H1 (cell line): ENCODE measurements around the gene RBM18. TPM values are rescaled to one million over a fixed set of nuclear protein-coding genes. Genes with fewer than 3 reads are reported as not detected.

ENCODE experiments used
- CTCF ChIA-PET: fragments of 300-600 bp; sonication (Branson Sonifier 250); formaldehyde crosslinking; loops from one replicate; lab custom pipeline; 2021; ENCODE audit not compliant: partially characterized antibody; lab: Charles Lee
- POLR2A ChIA-PET: fragments of 300-600 bp; sonication (Branson Sonifier 250); formaldehyde crosslinking; loops from one replicate; lab custom pipeline; 2021; ENCODE audit warnings: inconsistent platforms; ENCODE audit not compliant: partially characterized antibody; lab: Charles Lee
- DNase-seq, 2 experiments: peaks; one replicate each; pipeline versions ENCODE4 v3.0.0 to v3.0.0-alpha.2; 2010 to 2022; ENCODE audit warnings: low spot score in 2 of 2, low read depth in 1 of 2, mixed read lengths in 1 of 2
- FAIRE-seq: peaks from 2 replicates; lab custom pipeline; 2011; peaks lifted over from hg19 to GRCh38; lab: Jason Lieb, UNC
- H2AFZ ChIP-seq: 2 replicates; pipeline ENCODE4 v1.8.1; 2012; ENCODE audit warnings: low read length, inconsistent platforms
- H2AK5ac ChIP-seq: 2 replicates; pipeline ENCODE4 v1.6.1; 2013; ENCODE audit warnings: low read depth, low read length
- H2BK120ac ChIP-seq: replicated peaks from 2 replicates; pipeline ENCODE3; 2013; ENCODE audit warnings: low read depth, low read length, inconsistent platforms
- H2BK12ac ChIP-seq: 2 replicates; pipeline ENCODE4 v1.6.1; 2013; ENCODE audit warnings: low read depth, low read length
- H2BK15ac ChIP-seq: 2 replicates; pipeline ENCODE4 v1.6.1; 2013; ENCODE audit warnings: low read length
- H2BK20ac ChIP-seq: 2 replicates; pipeline ENCODE4 v1.6.1; 2013; ENCODE audit warnings: low read length
- H2BK5ac ChIP-seq: 2 replicates; pipeline ENCODE4 v1.6.1; 2013; ENCODE audit warnings: low read depth, low read length
- H3K14ac ChIP-seq: 2 replicates; pipeline ENCODE4 v1.6.1; 2013; ENCODE audit warnings: inconsistent platforms; ENCODE audit not compliant: insufficient read length
- H3K18ac ChIP-seq: 2 replicates; pipeline ENCODE4 v1.6.1; 2013; ENCODE audit warnings: low read length; ENCODE audit errors: extremely low read depth
- H3K23ac ChIP-seq: 2 replicates; pipeline ENCODE4 v1.6.1; 2013; ENCODE audit warnings: inconsistent platforms; ENCODE audit not compliant: insufficient read length
- H3K23me2 ChIP-seq: 2 replicates; pipeline ENCODE4 v1.6.1; 2013; ENCODE audit warnings: low read depth, low read length
- H3K27ac ChIP-seq: 2 replicates; pipeline ENCODE4 v1.6.1; 2011; ENCODE audit warnings: low read depth, low read length, inconsistent platforms
- H3K27me3 ChIP-seq, 4 experiments: replicated peaks in 1 of 4; 1 replicate in 1 of 4; 2 replicates in 3 of 4; pipeline versions ENCODE4 v1.6.1 to v1.8.1; 2011 to 2013; ENCODE audit warnings: low read length in 3 of 4, mild to moderate bottlenecking in 3 of 4, inconsistent platforms in 2 of 4, mixed read lengths in 2 of 4, moderate library complexity in 1 of 4; ENCODE audit not compliant: control insufficient read depth in 3 of 4, insufficient read depth in 3 of 4; ENCODE audit errors: extremely low read depth in 1 of 4
- H3K36me3 ChIP-seq, 4 experiments: 2 replicates each; pipeline versions ENCODE4 v1.6.1 to v1.8.1; 2011 to 2013; ENCODE audit warnings: mild to moderate bottlenecking in 4 of 4, low read length in 3 of 4, moderate library complexity in 2 of 4, control low read depth in 1 of 4, inconsistent platforms in 1 of 4; ENCODE audit not compliant: insufficient read depth in 4 of 4, control insufficient read depth in 2 of 4
- H3K4ac ChIP-seq: replicated peaks from 2 replicates; pipeline ENCODE3; 2013; ENCODE audit warnings: low read length, low read depth, mixed read lengths, inconsistent platforms; ENCODE audit not compliant: insufficient read length
- H3K4me1 ChIP-seq, 4 experiments: replicated peaks in 1 of 4; 1 replicate in 1 of 4; 2 replicates in 3 of 4; pipeline versions ENCODE4 v1.6.1 to v1.8.1; 2011 to 2013; ENCODE audit warnings: low read length in 3 of 4, inconsistent platforms in 2 of 4, mixed read lengths in 1 of 4; ENCODE audit not compliant: insufficient read depth in 4 of 4, control insufficient read depth in 3 of 4
- H3K4me2 ChIP-seq, 2 experiments: 2 replicates each; pipeline versions ENCODE4 v1.6.1 to v1.8.1; 2011 to 2013; ENCODE audit warnings: low read depth in 2 of 2, low read length in 2 of 2, control low read depth in 1 of 2, inconsistent platforms in 1 of 2, mild to moderate bottlenecking in 1 of 2; ENCODE audit not compliant: insufficient read depth in 1 of 2
- H3K4me3 ChIP-seq, 4 experiments: fragments of 200-600, 300-600 bp in 1 of 4; sonication (generic), shearing (Covaris generic), sonication (Bioruptor Twin) in 1 of 4; 2 replicates each; pipeline versions ENCODE4 v1.5.1 to v1.8.1; 2011 to 2016; ENCODE audit warnings: low read length in 4 of 4, low read depth in 3 of 4, control low read depth in 2 of 4, inconsistent platforms in 2 of 4, mild to moderate bottlenecking in 2 of 4, mixed read lengths in 1 of 4, moderate library complexity in 1 of 4; ENCODE audit not compliant: insufficient read depth in 2 of 4; ENCODE audit errors: extremely low read depth in 1 of 4
- H3K56ac ChIP-seq: replicated peaks from 2 replicates; pipeline ENCODE3; 2013; ENCODE audit warnings: low read depth, mild to moderate bottlenecking, mixed read lengths, low read length, inconsistent platforms; ENCODE audit not compliant: insufficient read length
- H3K79me1 ChIP-seq: 2 replicates; pipeline ENCODE4 v1.6.1; 2013; ENCODE audit warnings: low read depth, low read length, control low read depth
- H3K79me2 ChIP-seq, 2 experiments: 2 replicates each; pipeline versions ENCODE4 v1.6.1 to v1.8.1; 2012 to 2013; ENCODE audit warnings: low read length in 2 of 2, mild to moderate bottlenecking in 2 of 2, inconsistent platforms in 1 of 2; ENCODE audit not compliant: insufficient read depth in 2 of 2, control insufficient read depth in 1 of 2
- H3K9ac ChIP-seq, 4 experiments: replicated peaks in 1 of 4; 1 replicate in 1 of 4; 2 replicates in 3 of 4; pipeline versions ENCODE4 v1.6.1 to v1.8.1; 2011 to 2013; ENCODE audit warnings: low read depth in 3 of 4, low read length in 3 of 4, control low read depth in 2 of 4, mild to moderate bottlenecking in 2 of 4, moderate library complexity in 2 of 4, inconsistent platforms in 1 of 4; ENCODE audit errors: extremely low read depth in 1 of 4
- H3K9me3 ChIP-seq, 2 experiments: 2 replicates each; pipeline versions ENCODE4 v1.6.1 to v1.8.1; 2012 to 2013; ENCODE audit warnings: mild to moderate bottlenecking in 2 of 2, moderate library complexity in 2 of 2, control low read depth in 1 of 2, inconsistent platforms in 1 of 2, low read depth in 1 of 2, low read length in 1 of 2, mixed read lengths in 1 of 2; ENCODE audit not compliant: insufficient read depth in 2 of 2
- H4K20me1 ChIP-seq, 2 experiments: replicated peaks in 1 of 2; 2 replicates each; pipeline versions ENCODE3 to v1.8.1; 2011 to 2013; ENCODE audit warnings: inconsistent platforms in 2 of 2, low read length in 2 of 2, mild to moderate bottlenecking in 1 of 2; ENCODE audit not compliant: insufficient read depth in 2 of 2, control insufficient read depth in 1 of 2
- H4K5ac ChIP-seq: 2 replicates; pipeline ENCODE4 v1.6.1; 2013; ENCODE audit warnings: low read length, low read depth, mixed read lengths, inconsistent platforms; ENCODE audit not compliant: insufficient read length
- H4K8ac ChIP-seq: 2 replicates; pipeline ENCODE4 v1.8.0; 2013; ENCODE audit warnings: mild to moderate bottlenecking, moderate library complexity, low read length, inconsistent platforms; ENCODE audit not compliant: insufficient read depth; ENCODE audit errors: extremely low read depth
- H4K91ac ChIP-seq: replicated peaks from 2 replicates; pipeline ENCODE3; 2013; ENCODE audit warnings: low read length, mixed read lengths, inconsistent platforms; ENCODE audit not compliant: insufficient read length
- CBX5 ChIP-seq: fragments of 300-800, 300-1000 bp; sonication (generic); IDR thresholded peaks from 2 replicates; pipeline ENCODE4 v1.7.1; 2016; ENCODE audit warnings: antibody characterized with exemption, low read length, low read depth
- CREB1 ChIP-seq: IDR thresholded peaks from 2 replicates; pipeline ENCODE4 v1.6.1; 2012; ENCODE audit warnings: inconsistent platforms
- FOSL1 ChIP-seq: IDR thresholded peaks from 2 replicates; pipeline ENCODE4 v1.6.1; 2011; ENCODE audit warnings: mild to moderate bottlenecking, low read depth, low read length, moderate library complexity; ENCODE audit not compliant: insufficient read depth
- GABPA ChIP-seq: IDR thresholded peaks from 2 replicates; pipeline ENCODE4 v1.6.1; 2011; ENCODE audit warnings: mild to moderate bottlenecking, low read length, moderate library complexity, borderline replicate concordance; ENCODE audit not compliant: insufficient read depth
- POU5F1 ChIP-seq: IDR thresholded peaks from 2 replicates; pipeline ENCODE4 v1.6.1; 2011; ENCODE audit warnings: low read depth, mild to moderate bottlenecking, low read length, moderate library complexity
- RXRA ChIP-seq: IDR thresholded peaks from 2 replicates; pipeline ENCODE4 v1.6.1; 2011; ENCODE audit warnings: low read depth, mild to moderate bottlenecking, low read length, moderate library complexity; ENCODE audit not compliant: insufficient read depth
- SIRT6 ChIP-seq: IDR thresholded peaks from one replicate; pipeline ENCODE4 v1.7.1; 2012; ENCODE audit warnings: low read length, inconsistent platforms
- SP2 ChIP-seq: IDR thresholded peaks from 2 replicates; pipeline ENCODE4 v1.6.1; 2012; ENCODE audit warnings: mild to moderate bottlenecking, low read length, inconsistent platforms
- TEAD4 ChIP-seq: IDR thresholded peaks from 2 replicates; pipeline ENCODE4 v1.6.1; 2012; ENCODE audit warnings: low read depth, low read length, inconsistent platforms, mixed read lengths
- ZNF274 ChIP-seq: IDR thresholded peaks from 2 replicates; pipeline ENCODE4 v1.7.0; 2012; ENCODE audit warnings: low read length, borderline replicate concordance; ENCODE audit errors: extremely low read depth
- WGBS, 2 experiments: shearing (Covaris generic) in 1 of 2; methylation state at CpG; one replicate each; pipeline versions ENCODE4 v1.1.6 to v1.1.7; 2013 to 2015; ENCODE audit warnings: low lambda C conversion rate in 2 of 2, mixed read lengths in 2 of 2, inconsistent platforms in 1 of 2, low coverage in 1 of 2, missing lambda C conversion rate in 1 of 2; ENCODE audit not compliant: insufficient replicate concordance in 2 of 2, insufficient coverage in 1 of 2, insufficient read length in 1 of 2; ENCODE audit errors: extremely low coverage in 1 of 2, missing lambda C conversion rate in 1 of 2; 5-methylcytosine and 5-hydroxymethylcytosine counted together
- polyA plus RNA-seq, 7 experiments: library from polyadenylated mRNA; depleted of rRNA in 3 of 7; stranded (reverse) in 5 of 7; unstranded in 2 of 7; fragments of >200 nt in 5 of 7; fragments of 200-250 nt in 2 of 7; gene quantifications; 1 replicate in 5 of 7; 2 replicates in 1 of 7; 4 replicates in 1 of 7; pipeline versions ENCODE4 v1.2.1 to v1.2.3, GENCODE V29; 2011 to 2013; ENCODE audit warnings: missing spikeins in 2 of 7, mixed read lengths in 2 of 7
- total RNA-seq: library from RNA; stranded (reverse); fragmentation: NEBNext Ultra II Directional; extraction: Animal tissue kit (Norgen Biotek cat#: 25700); gene quantifications from 2 replicates; pipeline ENCODE4 v1.2.1, GENCODE V29; 2021
- TF ChIP-seq, protein P1 (sequence below): IDR thresholded peaks from 2 replicates; pipeline ENCODE4 v1.6.1; 2011; ENCODE audit warnings: low read length, improper control_type of control experiment
- TF ChIP-seq, protein P2 (sequence below): IDR thresholded peaks from 2 replicates; pipeline ENCODE4 v1.6.1; 2012; ENCODE audit warnings: inconsistent platforms

The RBM18 gene
- total and polyA plus RNA-seq, 2 of the 8 experiments (the other 6 are each of a cell fraction or from before 2014, with no cell fraction given), result 5.9 to 14.3 TPM

DNA sequence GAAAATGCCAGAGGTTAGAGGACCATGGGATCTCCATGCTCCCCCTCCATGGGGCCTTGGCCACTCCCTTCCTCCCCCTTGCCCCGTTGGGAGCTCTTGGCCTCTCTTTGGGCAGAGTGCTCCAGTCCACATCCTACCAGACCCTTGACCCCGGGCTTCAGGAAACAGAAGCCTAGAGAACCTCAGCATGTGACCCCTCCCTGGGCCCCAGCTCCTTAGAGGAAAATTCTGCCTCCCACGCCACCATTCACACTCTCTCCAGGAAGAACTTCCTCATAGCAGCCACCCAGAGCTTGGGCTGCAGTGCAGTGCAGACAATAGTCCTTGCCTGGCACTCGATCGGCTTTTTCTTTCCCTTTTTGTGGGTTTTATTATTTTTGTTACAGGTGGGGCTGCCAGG, 41.8 kb downstream of the RBM18 start:
- Histone ChIP-seq H2BK5ac (no peak overlapping the region), H3K9me3 (no peaks in the 10 kb centered on the region), H3K4me1 (peaks cover 5 to 60% (median 41%) of the 10 kb centered on the region in 4 experiments), H3K14ac (no peak overlapping the region), H2BK15ac (no peak overlapping the region), H2AK5ac (no peak overlapping the region; the same call in 1 of the 2 replicates), H3K23me2 (peaks cover 24% of the 10 kb centered on the region; the same call in 1 of the 2 replicates), H3K27me3 (peaks cover 93 to 100% (median 99%) of the 10 kb centered on the region in 4 experiments), H3K4me3 (no peak overlapping the region), H3K4me2 (no peak overlapping the region), H3K4ac (no peak overlapping the region), H3K56ac (no peak overlapping the region), H4K5ac (no peak overlapping the region), H2AFZ (no peak overlapping the region), H4K20me1 (peaks cover 20 to 40% of the 10 kb centered on the region in 2 experiments), H2BK12ac (no peak overlapping the region; the same call in 1 of the 2 replicates), H3K18ac (no peak overlapping the region), H3K9ac (no peak overlapping the region), H4K8ac (no peak overlapping the region), H3K36me3 (no peaks in the 10 kb centered on the region; a peak in 1 of 8 replicates), H3K23ac (no peak overlapping the region), H2BK120ac (no peak overlapping the region), H3K79me1 (no peaks in the 10 kb centered on the region), H3K27ac (no peak overlapping the region), H2BK20ac (no peak overlapping the region), H3K79me2 (no peaks in the 10 kb centered on the region), H4K91ac (no peak overlapping the region)
- 34% methylated on average over 5 of the region's 5 CpGs; no CpG with 5 or more reads in 1 of the 2 experiments for WGBS, 2 experiments
- FAIRE-seq (no peak), DNase-seq (peak in 1 of 2 experiments; percentile 45)
- ChIA-PET POLR2A (interaction anchor here (0.6 kb wide), 1 partner anchor 612 kb away, joined by 4 read pairs; no protein-coding TSS in a partner anchor), CTCF (interaction anchor here (0.6 to 4.6 kb wide), 13 partner anchors 9 to 1126 kb away, joined by 3 to 26 read pairs (median 4); partner anchors contain the start of genes MORN5 and NDUFA8)
- TF ChIP-seq ZNF274 (no peak), TEAD4 (no peak), SIRT6 (no peak), GABPA (no peak), SP2 (no peak), CREB1 (no peak), CBX5 (no peak), FOSL1 (no peak), RXRA (no peak), POU5F1 (no peak)
- TF ChIP-seq, protein P1, sequence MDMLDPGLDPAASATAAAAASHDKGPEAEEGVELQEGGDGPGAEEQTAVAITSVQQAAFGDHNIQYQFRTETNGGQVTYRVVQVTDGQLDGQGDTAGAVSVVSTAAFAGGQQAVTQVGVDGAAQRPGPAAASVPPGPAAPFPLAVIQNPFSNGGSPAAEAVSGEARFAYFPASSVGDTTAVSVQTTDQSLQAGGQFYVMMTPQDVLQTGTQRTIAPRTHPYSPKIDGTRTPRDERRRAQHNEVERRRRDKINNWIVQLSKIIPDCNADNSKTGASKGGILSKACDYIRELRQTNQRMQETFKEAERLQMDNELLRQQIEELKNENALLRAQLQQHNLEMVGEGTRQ, result no peak
- TF ChIP-seq, protein P2, sequence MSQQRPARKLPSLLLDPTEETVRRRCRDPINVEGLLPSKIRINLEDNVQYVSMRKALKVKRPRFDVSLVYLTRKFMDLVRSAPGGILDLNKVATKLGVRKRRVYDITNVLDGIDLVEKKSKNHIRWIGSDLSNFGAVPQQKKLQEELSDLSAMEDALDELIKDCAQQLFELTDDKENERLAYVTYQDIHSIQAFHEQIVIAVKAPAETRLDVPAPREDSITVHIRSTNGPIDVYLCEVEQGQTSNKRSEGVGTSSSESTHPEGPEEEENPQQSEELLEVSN, result no peak
